COLO668 (cell line): ENCODE data around the gene IL3RA.
"Not testable (repeated sequence)": the region's sequence is repeated elsewhere in the genome, so short reads cannot be mapped to it uniquely, and the experiment has no call there.

ENCODE experiments used
- DNase-seq: peaks from one replicate; lab custom pipeline; 2025; ENCODE audit not compliant: unreplicated experiment; lab: John Stamatoyannopoulos, UW

Gene IL3RA

GRCh38 chrX:1336331-1336943 lies at the start of gene IL3RA:
TSS of gene IL3RA (plus strand) at chrX:1336785. CDS start at chrX:1341766, 4,981 bp downstream.
- DNase-seq = no peak

- no peak for DNase-seq
These were observed 47.0 kb upstream of the IL3RA start for GRCh38 chrX:1289535-1289934.

- no peak for DNase-seq
These were observed 45.4 kb upstream of the IL3RA start for GRCh38 chrX:1291110-1291740.

GRCh38 chrX:1292575-1293290 lies 43.9 kb upstream of the IL3RA start:
- no peak for DNase-seq

GRCh38 chrX:1294301-1295067 lies 42.1 kb upstream of the IL3RA start:
- no peak for DNase-seq

GRCh38 chrX:1295550-1295949 lies 41.0 kb upstream of the IL3RA start:
- no peak for DNase-seq

- DNase-seq = not testable (repeated sequence)
These were observed 39.0 kb upstream of the IL3RA start for GRCh38 chrX:1297591-1297990.

- DNase-seq = no peak
These were observed 36.1 kb upstream of the IL3RA start for GRCh38 chrX:1300449-1300848.

- no peak for DNase-seq
These were observed 31.2 kb upstream of the IL3RA start for GRCh38 chrX:1305411-1305810.

GRCh38 chrX:1306909-1307625 lies 29.5 kb upstream of the IL3RA start:
- DNase-seq = no peak

- DNase-seq = no peak
These were observed 28.8 kb upstream of the IL3RA start for GRCh38 chrX:1307626-1308340.

- DNase-seq = no peak
These were observed 28.1 kb upstream of the IL3RA start for GRCh38 chrX:1308476-1308875.

GRCh38 chrX:1308917-1309316 lies 27.7 kb upstream of the IL3RA start:
- DNase-seq = not testable (repeated sequence)

- DNase-seq = no peak
These were observed 22.8 kb upstream of the IL3RA start for GRCh38 chrX:1313788-1314187.

- no peak for DNase-seq
These were observed 20.1 kb upstream of the IL3RA start for GRCh38 chrX:1316527-1316926.

- no peak for DNase-seq
These were observed 14.9 kb upstream of the IL3RA start for GRCh38 chrX:1321674-1322073.

- DNase-seq = no peak
These were observed 14.2 kb upstream of the IL3RA start for GRCh38 chrX:1322393-1322792.

- peak; percentile 8 for DNase-seq
These were observed 13.3 kb upstream of the IL3RA start for GRCh38 chrX:1323315-1323714.

GRCh38 chrX:1325515-1326116 lies 11.0 kb upstream of the IL3RA start:
- no peak for DNase-seq
